Loucy (cell line): ENCODE measurements around the gene RHEBL1.

ENCODE experiments used
- EZH2phosphoT487 ChIP-seq: fragments of 200-600 bp; IDR thresholded peaks from 2 replicates; pipeline ENCODE4 v1.6.1; 2018; ENCODE audit warnings: antibody characterized with exemption, mild to moderate bottlenecking, moderate library complexity, borderline replicate concordance
- TF ChIP-seq, protein P1 (sequence below): fragments of 200-600 bp; sonication (generic); conservative IDR thresholded peaks from 2 replicates; pipeline ENCODE4 v1.5.1; 2014; ENCODE audit warnings: mild to moderate bottlenecking, antibody characterized with exemption, low read length

DNA sequence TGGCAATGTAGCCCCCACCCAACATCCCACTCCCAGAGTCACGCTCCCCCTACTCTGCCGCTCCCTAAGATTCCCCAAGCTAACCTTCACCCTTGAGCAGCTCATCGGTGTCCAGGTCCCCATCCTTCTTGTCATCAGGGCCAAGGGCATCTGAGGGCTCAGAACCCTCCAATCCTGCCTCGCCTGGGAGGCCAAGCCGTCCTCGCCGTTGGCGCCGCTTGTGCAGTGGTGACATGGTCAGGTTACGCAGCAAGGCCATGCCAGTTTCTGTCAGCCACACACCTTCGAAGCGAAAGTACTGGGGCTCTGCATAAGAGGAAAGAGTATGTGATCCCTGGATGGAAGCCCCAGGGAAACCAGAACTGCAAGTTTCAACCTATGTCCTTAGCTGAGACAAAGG lies 25.1 kb downstream of the RHEBL1 start:
- TF ChIP-seq, protein P1, sequence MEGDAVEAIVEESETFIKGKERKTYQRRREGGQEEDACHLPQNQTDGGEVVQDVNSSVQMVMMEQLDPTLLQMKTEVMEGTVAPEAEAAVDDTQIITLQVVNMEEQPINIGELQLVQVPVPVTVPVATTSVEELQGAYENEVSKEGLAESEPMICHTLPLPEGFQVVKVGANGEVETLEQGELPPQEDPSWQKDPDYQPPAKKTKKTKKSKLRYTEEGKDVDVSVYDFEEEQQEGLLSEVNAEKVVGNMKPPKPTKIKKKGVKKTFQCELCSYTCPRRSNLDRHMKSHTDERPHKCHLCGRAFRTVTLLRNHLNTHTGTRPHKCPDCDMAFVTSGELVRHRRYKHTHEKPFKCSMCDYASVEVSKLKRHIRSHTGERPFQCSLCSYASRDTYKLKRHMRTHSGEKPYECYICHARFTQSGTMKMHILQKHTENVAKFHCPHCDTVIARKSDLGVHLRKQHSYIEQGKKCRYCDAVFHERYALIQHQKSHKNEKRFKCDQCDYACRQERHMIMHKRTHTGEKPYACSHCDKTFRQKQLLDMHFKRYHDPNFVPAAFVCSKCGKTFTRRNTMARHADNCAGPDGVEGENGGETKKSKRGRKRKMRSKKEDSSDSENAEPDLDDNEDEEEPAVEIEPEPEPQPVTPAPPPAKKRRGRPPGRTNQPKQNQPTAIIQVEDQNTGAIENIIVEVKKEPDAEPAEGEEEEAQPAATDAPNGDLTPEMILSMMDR = no peak
- TF ChIP-seq EZH2phosphoT487 = no peak
